Fibroblast of the conjunctiva (primary cell): ENCODE results near the gene TIMM29.

Experiments used
- DNase-seq: peaks from one replicate; pipeline ENCODE4 v3.0.0-alpha.2; 2010; ENCODE audit warnings: low read depth

The TIMM29 gene

DNA sequence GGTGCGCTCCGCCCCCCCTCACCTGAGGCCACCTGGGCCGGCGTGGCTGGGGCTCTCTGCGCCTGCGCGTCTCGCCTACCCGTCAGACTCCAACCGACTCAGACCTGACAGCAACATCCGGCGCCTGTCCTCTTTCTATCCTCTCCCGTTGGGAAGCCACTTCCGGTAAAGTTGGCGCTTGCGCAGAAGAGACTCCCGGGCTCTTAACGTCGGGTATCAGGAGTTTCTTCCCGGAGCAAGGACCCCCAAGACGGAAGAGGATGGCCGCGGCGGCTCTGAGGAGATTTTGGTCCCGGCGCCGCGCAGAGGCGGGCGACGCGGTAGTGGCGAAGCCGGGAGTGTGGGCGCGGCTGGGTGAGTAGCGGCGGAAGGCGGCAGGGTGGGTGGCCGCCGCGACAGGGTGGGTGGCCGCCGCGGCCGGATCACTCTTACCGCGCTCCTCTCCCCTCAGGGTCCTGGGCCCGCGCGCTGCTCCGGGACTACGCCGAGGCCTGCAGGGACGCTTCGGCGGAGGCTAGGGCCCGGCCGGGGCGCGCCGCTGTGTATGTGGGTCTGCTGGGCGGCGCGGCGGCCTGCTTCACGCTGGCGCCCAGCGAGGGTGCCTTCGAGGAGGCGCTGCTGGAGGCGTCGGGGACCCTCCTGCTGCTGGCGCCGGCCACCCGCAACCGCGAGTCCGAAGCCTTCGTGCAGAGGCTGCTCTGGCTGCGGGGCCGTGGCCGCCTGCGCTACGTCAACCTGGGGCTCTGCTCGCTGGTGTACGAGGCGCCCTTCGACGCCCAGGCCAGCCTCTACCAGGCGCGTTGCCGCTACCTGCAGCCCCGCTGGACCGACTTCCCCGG is at the start of gene TIMM29, which contains the start of gene YIPF2:
Gene TIMM29, plus strand, starts transcription at position 249 of the 839 bp plus-strand sequence. Its CDS starts 12 bp downstream, at position 261.
Gene YIPF2, minus strand, starts transcription at position 77 of the 839 bp plus-strand sequence. CDS start 229 bp downstream, outside the sequence.
- DNase-seq = peak; percentile 97

DNA sequence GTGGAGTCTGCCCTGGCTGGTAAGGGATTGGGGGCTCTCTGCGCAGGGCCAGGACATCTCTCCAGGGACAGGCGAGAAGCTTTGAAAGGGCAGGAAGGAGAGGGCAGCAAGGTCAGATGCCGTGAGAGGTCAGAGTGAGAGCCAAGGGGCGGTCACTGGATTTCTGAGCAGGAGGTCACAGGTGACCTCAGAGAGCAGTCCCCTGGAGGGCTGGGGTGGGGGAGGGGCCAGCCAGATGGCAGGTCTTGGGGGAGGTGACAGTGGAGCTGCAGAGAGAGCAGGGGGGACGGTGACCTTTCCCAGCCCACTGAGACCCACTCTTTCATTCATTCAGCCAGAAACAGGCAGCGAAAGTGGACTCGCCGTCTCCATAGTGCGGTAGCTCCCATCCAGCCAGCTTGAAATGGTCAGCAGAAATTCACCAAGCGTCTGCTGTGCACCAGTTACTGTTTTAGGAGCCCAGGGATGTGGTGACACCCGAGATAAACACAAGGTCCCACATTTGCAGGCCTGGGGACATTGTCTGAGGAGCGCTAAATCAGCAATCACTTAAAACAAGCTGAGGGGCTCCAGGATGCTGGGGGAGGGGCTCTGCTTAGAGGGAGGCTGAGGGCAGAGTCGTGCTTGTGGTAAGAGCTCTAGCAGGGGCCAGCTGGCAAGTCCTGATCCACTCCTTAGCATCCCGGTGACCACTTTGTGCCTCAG is 47.1 kb upstream of the TIMM29 start:
- DNase-seq = no peak

DNA sequence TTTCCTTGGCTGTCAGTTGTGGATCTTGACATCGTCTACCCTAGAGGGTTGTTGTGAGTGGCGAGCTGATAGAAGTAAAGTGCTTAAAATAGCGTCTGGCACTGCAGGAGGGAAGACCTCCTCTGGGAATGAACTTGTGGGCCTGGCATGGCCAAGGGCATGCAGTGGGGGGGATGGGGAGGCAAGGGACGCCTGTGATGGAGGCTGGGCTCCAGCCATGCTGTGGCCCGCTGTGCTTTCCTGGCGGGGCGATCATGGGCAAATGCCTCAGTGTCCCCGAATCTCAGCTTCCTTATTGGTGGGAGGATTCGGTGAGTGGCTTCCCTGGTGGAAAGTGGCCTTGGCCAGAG is 46.5 kb upstream of the TIMM29 start:
- no peak for DNase-seq

DNA sequence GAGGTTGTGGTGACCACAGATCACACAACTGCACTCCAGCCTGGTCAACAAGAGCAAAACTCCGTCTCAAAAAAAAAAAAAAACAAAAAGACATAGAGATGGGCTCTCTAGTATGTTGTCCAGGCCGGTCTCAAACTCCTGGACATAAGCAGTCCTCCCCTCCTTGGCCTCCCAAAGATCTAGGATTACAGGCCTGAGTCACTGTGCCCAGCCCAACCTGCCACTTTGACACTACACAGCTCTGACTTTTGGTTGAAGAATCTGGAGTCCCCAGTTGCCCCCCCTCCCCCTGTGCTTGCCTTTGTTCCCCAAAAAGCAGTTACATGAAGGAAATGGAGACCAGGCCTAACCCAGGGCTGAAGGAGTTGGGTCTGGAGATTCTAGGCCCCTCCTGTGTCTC is 44.3 kb upstream of the TIMM29 start:
- peak; percentile 29 for DNase-seq

DNA sequence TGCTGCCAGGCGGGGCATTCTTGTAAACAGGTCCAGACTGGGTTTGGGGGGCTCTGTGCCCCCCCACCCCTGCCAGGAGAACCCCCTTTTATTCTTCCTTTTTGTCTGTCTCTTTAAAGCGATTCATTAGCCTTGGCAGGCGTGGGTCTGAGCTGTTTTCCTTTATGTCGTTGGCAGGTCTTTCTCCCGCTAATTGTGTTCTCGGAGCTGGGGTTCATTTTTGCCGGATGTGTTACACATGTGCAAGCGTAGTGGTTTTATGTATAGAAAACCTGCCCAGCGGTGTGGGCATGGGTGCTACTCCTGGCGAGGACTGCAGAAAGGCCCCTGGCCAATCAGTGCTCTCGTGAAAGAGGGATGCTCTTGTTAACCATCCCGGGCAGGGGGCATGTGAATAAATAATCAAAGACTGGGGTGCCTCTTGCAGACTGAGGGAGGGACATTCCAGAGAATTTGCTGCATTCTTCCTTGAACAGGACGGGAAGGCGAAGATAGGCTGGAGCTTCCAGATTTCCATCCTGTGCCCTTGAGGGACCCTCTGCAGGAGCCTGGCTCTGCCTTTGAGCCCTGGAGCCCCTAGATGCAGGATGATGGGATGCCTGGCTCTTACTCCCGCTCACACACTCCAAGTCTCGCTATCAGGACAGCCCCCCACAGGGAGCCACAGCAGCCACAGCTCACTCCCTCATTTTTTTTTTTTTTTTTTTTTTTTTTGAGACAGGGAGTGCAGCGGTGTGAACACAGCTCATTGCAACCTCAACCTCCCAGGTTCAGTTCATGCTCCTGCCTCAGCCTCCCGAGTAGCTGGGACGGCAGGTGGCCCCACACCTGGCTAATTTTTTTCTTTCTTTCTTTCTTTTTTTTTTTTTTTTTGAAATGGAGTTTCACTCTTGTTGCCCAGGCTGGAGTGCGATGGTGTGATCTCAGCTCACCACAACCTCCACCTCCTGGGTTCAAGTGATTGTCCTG is 43.1 kb upstream of the TIMM29 start:
- no peak for DNase-seq

DNA sequence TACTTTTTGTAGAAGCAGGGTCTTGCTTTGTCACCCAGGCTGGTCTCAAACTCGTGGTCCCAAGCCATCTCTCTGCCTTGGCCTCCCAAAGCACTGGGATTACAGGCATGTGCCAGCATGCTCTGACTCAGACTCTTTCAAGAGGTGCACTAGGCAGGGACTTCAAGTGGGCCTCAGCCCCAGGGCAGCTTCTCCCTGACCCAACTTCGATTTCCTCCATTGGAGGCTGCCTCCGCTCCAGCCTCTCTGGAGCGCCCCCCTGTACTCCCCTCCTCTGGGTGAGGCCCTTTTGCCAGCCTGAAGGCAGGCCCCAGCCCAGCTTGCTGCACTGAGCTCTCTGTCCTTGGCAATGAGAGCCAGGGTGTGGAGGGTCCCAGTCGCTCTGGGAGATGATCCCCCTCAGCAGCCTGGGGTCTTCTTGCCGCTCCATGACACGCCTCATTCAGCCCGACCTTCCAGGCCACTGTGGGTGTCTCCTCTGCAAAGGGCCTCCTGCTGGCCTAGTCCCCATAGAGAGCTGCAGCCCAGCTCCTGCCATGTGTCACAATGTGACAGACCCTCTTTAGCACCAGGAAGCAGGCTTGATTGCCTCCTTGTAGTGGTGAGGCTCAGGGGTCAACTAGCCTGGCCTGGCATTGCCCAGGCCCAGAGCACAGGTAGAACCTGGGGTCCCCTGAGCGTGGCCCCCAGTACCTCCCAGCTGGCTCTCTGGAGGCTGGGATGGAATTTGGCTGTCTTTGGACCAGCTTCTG is 40.8 kb upstream of the TIMM29 start:
- no peak for DNase-seq

DNA sequence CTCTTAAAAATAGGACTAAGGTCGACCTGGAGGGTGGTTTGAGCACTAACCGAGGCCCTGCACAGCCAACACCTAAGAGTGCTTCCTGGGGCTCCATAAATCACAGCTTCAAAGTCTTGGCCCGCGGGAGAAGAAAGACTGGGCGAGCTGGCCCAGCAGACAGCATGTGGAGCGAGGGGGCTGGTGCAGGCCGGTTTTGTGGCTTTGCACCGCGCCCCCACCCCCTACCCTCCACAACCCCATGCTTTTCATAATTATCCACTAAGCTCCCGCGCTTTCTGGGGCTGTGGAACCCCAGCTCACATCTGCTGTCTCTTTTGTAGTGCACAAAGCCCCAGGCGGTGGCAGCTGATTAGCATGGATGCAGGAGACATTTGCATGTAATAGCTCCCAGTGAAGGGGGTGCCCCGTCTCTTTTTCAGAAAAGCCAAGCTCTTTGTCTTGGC is 40.2 kb upstream of the TIMM29 start:
- no peak for DNase-seq

DNA sequence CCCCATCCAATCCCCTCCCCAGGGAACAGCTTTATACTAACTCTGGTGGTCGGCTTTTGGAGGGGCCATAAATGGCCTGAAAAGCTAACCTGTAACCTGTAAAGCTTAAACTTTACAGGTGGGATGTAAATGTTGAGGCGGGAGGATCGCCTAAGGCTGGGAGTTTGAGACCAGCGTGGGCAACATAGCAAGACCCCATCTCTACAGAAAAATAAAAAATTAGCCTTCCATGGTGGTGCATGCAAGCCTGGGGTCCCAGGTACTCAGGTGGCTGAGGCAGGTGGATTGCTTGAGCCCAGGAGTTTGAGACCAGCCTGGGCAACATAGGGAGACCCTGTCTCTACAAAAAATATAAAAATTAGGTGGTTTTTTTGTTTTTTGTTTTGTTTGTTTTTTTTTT is 38.7 kb upstream of the TIMM29 start:
- DNase-seq = no peak

DNA sequence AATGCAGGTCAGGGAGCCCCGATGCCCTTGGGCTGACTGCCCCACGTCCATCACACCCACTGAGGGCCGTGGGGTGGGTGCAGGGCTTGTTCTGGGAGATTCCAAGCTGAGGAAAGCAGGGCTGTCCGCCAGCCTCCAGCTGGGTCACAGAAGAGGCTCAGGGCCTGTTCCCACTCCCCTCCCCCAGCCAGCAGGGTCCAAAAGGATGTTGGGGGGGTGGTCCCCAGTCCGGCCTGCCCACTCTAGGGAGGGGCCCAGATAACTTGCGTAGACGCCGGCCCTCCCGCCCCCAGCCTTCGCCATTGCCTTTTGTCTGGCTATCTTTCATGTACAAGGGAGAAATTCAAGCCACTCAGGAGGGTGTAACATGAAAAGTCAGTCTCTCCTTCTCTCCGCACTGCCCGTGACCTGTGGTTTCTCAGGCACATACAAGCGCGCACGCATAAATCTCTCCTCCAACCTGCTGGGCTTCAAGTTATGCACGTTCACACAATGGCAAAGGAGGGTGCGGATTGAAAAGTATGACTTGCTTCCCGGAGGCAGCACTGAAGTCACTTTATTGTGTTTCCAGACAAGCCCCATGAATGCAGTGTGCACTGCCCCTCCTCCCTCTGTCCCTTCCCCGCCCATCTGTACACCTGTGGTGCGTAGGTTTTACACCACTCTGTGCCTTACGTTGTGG is 37.1 kb upstream of the TIMM29 start:
- DNase-seq = no peak

DNA sequence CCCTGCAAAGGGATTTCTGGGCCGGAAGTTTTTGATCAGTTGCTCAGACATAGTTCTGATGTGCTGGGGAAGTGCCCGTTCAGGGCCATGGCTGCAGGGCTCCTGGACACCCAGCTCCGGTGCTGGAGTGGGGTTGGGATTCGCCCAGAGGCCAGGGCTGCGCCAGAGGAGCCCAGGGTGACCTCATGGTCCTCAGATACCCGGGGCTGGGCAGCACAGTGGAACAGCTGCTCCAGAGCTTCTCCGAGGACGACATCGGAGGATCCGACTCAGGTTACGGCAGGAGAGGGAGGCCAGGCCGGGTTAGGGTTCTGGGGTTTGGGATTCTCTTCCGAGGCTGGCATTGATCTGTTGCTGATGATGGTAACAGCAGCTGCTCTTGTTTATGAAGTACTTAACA is 36.4 kb upstream of the TIMM29 start:
- DNase-seq = no peak

DNA sequence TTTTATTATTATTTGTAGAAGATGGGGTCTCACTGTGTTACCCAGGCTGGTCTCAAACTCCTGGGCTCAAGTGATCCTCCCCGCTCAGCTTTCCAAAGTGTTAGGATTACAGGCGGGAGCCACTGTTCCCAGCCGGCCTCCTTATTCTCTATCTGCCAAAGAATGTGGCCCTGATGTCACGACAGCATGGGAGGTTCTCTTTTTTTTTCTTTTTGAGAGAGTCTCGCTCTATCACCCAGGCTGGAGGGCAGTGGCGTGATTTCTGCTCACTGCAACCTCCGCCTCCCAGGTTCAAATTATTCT is 33.7 kb upstream of the TIMM29 start:
- DNase-seq = no peak

DNA sequence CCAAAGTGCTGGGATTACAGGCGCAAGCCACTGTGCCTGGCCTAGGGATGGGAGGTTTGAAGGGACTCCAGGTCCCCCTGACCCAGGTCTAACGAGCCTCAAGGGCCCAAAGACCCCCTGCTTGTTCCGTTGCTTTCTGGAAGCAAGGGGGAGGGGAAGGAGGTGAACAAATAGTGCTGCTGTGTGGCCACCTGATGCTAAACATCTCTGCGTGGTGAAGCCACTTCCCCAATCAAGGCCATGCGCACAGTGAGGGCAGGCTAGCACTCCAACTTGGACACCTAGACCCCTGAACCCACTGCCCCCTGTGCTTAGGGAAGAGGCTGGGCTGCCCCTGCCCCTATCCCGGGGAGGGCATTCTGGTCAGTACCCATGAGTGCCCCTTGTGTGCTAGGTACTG is 33.2 kb upstream of the TIMM29 start:
- DNase-seq = no peak

DNA sequence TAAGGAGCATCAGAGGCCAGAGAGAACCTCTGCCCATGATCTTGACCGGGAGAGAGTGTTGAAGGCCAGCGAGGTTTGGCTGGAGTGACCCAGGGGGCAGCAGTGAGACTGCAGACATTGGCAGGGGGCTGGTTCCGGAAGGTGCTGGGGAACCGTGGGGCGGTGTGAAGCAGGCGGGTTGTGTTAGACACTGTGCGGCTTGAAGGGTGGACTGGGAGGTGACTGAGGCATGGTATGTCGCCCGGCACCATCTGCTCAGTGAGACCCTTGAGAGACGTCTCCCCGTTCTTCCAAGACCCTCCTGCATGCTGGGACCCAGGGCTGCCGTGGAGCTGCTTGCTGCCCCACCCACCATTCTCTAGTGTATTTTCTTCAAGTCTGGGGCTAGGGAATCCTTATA is 32.7 kb upstream of the TIMM29 start:
- no peak for DNase-seq

DNA sequence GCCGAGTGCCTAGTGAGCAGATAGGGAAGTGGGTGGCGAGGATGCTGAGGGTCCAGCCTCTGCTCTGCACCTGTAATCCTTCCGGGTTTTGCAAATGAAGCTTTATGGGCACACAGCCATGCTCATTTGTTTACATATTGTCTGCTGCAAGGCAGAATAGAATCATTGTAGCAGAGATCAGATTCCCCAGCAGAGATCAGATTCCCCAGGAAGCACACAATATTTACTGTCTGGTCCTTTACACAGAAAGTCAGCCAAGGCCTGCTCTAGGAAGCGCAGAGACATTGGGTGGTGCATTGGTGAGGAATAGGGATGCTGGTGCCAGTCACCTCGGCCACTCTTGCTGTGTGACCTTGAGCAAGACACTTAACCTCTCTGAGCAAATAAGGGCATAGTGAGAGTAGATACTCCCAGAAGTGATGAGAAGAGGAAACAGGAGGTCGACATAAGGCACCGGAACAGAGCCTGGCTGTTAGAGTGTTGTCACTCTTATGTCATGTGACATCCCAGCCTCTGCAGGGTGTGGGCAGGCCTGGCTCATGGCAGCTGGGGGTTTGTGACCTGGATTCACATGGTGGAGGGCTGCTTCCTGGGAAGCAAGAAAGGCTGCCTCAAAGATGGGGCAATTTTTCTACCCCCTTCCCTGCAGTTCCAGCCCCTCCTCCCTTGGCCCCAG is 31.6 kb upstream of the TIMM29 start:
- DNase-seq = no peak

DNA sequence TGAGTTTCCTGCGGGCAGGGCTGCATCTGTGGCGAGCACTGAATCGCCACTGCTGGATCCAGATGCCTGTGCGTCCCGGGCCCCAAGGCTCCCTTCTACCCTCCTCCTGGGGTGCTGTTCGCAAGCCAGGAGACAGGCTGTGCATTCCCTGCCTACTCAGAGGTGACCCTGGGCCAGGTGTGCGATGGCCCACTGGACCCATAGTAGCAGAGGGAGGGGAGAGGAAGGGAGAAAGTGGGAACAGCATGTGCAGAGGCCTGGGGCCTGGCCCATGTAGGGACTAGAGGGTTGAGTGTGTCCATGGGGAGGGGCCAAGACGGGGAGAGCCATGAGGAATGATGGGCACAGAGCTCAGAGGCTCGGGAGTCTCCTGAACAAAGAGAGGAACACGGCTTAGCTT is 30.0 kb upstream of the TIMM29 start:
- no peak for DNase-seq

DNA sequence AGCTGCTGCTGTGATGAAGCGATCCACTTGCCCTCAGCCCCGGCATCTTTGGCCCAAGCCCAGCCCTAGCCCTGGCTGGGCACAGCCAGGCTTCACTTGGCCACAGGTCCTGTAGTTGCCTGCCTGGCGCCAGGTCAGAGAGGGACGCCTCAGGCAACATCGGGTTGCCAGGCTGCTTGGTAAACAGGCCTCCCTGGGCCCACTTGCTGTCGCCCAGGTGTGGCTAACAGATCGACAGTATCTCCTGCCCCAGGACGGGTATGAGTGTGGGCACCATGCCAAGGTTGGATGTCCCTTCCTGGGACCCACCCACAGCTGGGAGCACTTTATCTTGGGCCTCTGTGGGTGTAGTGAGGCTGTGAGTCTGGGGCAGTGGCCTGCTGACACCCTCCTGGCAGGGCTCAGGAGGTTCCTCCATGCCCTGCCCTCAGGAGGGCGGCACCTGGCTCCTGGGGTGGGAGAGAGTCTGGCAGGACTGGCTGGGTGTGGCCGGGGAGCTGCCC is 29.4 kb upstream of the TIMM29 start:
- DNase-seq = no peak

DNA sequence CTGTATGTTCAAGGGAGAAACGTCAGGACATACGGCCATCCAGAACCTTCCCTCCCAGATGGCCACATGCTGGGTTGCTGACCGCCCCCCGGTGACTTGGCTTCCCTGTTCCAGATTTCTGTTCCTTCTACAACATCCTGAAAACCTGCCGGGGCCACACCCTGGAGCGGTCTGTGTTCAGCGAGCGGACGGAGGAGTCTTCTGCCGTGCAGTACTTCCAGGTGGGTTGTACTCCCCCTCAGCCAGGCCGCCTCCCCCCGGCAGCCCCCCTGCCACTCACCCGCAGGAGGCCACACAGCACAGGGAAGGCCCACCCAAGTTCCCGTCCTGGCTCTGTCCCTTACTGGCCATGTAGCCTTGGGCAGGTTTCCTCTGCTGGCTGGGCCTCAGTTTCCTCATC is 20.7 kb upstream of the TIMM29 start:
- no peak for DNase-seq

DNA sequence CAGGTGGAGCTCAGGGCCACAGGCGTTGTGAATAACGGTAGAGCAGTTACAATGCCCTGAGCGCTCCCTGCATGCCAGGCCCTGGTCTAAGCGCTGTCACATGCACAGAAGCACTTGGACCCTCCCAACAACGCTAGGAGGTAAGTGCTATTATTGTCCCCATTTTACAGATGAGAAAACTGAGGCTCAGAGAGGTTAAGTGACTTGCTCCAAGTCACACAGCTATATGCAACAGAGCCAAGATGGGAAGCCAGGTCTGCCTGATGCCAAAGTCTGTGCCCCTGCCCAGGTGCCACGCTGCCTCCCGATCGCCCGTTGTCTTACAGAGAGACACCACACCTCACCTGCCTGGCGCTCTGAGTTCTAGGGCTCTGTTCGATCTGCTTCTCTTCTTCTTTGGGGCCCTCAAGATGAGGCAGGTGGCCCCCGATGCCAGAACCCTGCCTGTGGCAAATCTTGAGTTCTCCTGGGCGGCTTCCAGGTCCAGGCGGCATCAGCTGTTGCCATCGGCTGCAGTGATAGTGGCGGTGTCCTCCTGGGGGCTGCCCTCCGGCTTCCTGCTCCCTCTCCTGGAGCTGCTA is 20.1 kb upstream of the TIMM29 start:
- no peak for DNase-seq

DNA sequence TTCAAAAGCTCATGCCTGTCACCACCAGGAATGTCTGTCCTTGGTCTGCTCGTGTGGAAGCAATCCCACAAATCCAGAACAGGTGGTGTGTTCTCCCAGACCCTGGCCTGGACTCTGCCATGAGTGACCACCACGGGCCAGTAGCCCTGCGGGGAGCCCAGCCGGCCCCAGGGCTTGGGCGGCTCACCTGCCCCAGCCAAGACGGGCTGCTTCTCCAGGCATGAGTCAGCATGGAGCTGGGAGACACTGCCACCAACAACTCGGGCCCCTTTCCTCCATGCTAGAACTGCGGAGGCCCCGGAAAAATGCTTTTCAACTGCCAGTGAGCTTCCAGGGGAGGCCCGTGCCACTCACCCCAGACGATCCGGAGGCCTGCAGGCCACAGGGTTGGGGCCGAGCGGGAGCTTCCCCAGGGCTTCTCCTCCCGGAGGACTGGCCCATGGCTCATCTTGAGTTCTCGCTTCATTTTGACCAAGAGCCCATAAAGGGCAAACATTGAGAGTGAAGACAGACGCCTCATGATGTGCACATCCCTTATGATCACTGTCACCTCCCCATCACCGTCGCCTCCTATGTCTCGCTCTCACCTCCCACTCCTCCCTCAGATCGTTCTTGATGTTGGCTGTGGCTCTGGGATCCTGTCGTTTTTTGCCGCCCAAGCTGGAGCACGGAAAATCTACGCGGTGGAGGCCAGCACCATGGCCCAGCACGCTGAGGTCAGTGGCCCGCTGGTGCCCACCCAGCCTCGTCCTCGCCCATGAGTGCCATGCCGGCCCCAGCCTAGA is 16.8 kb upstream of the TIMM29 start:
- no peak for DNase-seq
